Measurements from ENCODE around the gene APOB.

DNA sequence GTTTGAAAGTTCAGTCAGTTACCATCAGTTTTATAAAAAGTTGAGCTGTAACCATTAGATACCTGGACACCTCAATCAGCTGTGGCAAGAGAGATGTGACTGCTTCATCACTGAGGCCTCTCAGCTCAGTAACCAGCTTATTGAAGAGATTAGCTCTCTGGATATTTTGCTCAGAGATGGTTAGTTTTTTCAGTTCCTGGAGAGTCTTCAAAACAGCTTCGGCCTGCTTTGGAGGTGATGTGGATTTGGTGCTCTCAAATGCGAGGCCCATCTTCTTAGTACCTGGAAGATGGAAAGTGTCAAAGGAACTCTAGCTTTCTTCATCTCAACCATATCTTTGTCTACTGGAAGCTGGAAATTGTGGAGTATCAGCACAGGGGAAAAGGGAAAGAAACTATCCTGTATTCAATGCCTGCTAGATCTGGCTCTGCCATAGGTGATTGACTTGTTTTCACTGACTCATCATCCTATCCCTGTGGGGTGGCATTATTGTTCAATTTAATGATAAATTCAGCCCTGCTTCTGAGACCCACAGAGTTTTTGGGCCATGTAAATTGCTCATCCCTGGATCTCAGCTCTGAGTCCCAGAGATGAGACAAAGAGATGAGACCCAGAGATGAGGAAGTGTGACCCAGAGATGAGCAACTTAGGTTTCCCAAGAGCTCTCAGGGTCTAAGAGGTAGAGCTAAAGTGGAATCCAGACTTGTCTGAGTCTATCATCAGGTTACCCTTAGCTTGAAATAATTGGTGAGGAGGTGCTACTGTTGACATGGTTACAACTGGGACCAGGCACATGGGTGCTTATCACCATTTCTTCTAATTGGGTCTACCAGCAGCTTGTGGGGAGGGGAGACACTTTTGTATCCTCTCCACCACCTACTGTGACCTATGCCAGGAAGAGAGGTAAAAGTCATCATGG, 10.4 kb downstream of the APOB start:
- TF ChIP-seq, protein P1, sequence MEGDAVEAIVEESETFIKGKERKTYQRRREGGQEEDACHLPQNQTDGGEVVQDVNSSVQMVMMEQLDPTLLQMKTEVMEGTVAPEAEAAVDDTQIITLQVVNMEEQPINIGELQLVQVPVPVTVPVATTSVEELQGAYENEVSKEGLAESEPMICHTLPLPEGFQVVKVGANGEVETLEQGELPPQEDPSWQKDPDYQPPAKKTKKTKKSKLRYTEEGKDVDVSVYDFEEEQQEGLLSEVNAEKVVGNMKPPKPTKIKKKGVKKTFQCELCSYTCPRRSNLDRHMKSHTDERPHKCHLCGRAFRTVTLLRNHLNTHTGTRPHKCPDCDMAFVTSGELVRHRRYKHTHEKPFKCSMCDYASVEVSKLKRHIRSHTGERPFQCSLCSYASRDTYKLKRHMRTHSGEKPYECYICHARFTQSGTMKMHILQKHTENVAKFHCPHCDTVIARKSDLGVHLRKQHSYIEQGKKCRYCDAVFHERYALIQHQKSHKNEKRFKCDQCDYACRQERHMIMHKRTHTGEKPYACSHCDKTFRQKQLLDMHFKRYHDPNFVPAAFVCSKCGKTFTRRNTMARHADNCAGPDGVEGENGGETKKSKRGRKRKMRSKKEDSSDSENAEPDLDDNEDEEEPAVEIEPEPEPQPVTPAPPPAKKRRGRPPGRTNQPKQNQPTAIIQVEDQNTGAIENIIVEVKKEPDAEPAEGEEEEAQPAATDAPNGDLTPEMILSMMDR (IDR thresholded peaks at IDR 0.05): no peak
- no peak for TF ChIP-seq POLR2A (IDR thresholded peaks at IDR 0.05)
- TF ChIP-seq POLR2AphosphoS5 (IDR thresholded peaks at IDR 0.05): no peak

All from prostate gland (tissue), 2 donors.